ENCODE measurements around the gene CNIH1. TPM values are rescaled to one million over a fixed set of nuclear protein-coding genes. Genes with fewer than 3 reads are reported as not detected.

Gene CNIH1
- total RNA-seq, 1 experiment from 2014 or later, result 149 TPM

DNA sequence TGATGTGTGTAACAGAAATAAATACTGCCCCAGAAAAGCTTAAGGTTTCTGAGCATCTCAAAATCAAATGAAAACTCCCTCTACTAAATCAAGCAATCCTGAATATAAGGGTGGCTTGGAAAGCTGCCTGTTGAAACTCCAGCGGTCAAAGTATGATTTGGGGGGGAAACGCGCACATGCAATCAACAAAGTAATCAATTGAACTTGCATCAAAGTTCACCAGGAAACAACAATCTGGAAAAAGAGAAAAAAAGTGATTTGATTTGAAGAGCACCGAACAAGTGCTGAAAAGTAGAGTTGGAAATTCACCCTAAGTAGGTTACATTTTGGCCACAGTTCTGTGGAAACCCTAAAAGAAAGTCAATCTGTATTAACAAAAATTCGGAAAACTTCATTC lies 700 bp downstream of the CNIH1 start:
- TF ChIP-seq SRF (IDR thresholded peaks at IDR 0.05; ENCODE audit: low read depth) (no peak), CEBPB (IDR thresholded peaks at IDR 0.05; ENCODE audit: low read depth) (no peak), FOSL1 (IDR thresholded peaks at IDR 0.05; ENCODE audit: low read depth) (no peak), RAD21 (IDR thresholded peaks at IDR 0.05; ENCODE audit: low read depth) (no peak), POLR2AphosphoS5 (IDR thresholded peaks at IDR 0.05; ENCODE audit: low read depth, low read length) (no peak), EGR1 (IDR thresholded peaks at IDR 0.05; ENCODE audit: low read depth) (no peak), ELF1 (IDR thresholded peaks at IDR 0.05; ENCODE audit: borderline replicate concordance, low read depth) (no peak)
- TF ChIP-seq, protein P1, sequence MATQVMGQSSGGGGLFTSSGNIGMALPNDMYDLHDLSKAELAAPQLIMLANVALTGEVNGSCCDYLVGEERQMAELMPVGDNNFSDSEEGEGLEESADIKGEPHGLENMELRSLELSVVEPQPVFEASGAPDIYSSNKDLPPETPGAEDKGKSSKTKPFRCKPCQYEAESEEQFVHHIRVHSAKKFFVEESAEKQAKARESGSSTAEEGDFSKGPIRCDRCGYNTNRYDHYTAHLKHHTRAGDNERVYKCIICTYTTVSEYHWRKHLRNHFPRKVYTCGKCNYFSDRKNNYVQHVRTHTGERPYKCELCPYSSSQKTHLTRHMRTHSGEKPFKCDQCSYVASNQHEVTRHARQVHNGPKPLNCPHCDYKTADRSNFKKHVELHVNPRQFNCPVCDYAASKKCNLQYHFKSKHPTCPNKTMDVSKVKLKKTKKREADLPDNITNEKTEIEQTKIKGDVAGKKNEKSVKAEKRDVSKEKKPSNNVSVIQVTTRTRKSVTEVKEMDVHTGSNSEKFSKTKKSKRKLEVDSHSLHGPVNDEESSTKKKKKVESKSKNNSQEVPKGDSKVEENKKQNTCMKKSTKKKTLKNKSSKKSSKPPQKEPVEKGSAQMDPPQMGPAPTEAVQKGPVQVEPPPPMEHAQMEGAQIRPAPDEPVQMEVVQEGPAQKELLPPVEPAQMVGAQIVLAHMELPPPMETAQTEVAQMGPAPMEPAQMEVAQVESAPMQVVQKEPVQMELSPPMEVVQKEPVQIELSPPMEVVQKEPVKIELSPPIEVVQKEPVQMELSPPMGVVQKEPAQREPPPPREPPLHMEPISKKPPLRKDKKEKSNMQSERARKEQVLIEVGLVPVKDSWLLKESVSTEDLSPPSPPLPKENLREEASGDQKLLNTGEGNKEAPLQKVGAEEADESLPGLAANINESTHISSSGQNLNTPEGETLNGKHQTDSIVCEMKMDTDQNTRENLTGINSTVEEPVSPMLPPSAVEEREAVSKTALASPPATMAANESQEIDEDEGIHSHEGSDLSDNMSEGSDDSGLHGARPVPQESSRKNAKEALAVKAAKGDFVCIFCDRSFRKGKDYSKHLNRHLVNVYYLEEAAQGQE (IDR thresholded peaks at IDR 0.05; ENCODE audit: low read depth), result no peak
- TF ChIP-seq, protein P2, sequence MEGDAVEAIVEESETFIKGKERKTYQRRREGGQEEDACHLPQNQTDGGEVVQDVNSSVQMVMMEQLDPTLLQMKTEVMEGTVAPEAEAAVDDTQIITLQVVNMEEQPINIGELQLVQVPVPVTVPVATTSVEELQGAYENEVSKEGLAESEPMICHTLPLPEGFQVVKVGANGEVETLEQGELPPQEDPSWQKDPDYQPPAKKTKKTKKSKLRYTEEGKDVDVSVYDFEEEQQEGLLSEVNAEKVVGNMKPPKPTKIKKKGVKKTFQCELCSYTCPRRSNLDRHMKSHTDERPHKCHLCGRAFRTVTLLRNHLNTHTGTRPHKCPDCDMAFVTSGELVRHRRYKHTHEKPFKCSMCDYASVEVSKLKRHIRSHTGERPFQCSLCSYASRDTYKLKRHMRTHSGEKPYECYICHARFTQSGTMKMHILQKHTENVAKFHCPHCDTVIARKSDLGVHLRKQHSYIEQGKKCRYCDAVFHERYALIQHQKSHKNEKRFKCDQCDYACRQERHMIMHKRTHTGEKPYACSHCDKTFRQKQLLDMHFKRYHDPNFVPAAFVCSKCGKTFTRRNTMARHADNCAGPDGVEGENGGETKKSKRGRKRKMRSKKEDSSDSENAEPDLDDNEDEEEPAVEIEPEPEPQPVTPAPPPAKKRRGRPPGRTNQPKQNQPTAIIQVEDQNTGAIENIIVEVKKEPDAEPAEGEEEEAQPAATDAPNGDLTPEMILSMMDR (IDR thresholded peaks at IDR 0.05 in 2 of 3, conservative IDR thresholded peaks at IDR 0.05 in 1 of 3; ENCODE audit: borderline replicate concordance in 1 of 3, insufficient read depth in 1 of 3, low read depth in 2 of 3, low read length in 2 of 3), result no peak
- peak overlapping the region; percentile 97 for H3K27ac ChIP-seq (ENCODE audit: low read depth, low read length)
- RAD21 ChIA-PET (ENCODE audit: low non-redundant PET in 1 of 2, low total read pairs in 2 of 2, uncharacterized antibody in 2 of 2, unreplicated experiment in 2 of 2), result no interaction called here
- CTCF ChIA-PET, result no interaction called here
- no peak overlapping the region for H2AFZ ChIP-seq (ENCODE audit: low read depth, low read length, poor library complexity, severe bottlenecking)
- H3K79me2 ChIP-seq (ENCODE audit: insufficient read depth, low read length), result peaks cover 54% of the 10 kb centered on the region
- peak overlapping the region; percentile 91 for H3K9ac ChIP-seq (ENCODE audit: low read length)
- POLR2A ChIA-PET, result no interaction called here
- no peaks in the 10 kb centered on the region for H3K9me2 ChIP-seq (ENCODE audit: insufficient read depth)
- H4K20me1 ChIP-seq (ENCODE audit: insufficient read depth), result peaks cover 9% of the 10 kb centered on the region; the same call in 1 of the 2 replicates
- BruUV-seq (replicated peaks), result no TSS peak
- H3K4me1 ChIP-seq (ENCODE audit: control insufficient read depth in 1 of 2, insufficient read depth in 2 of 2, low read length in 2 of 2), result peaks cover 10 to 31% of the 10 kb centered on the region in 2 experiments; a peak in 3 of 4 replicates
- H3K4me3 ChIP-seq (replicated peaks in 1 of 2; ENCODE audit: low read depth in 1 of 2, low read length in 2 of 2), result peak overlapping the region; percentile 71 to 72
- intact Hi-C loops (cut with micrococcal nuclease), result loop anchor here (2.0 kb wide), 1 partner anchor 74 kb away; no protein-coding TSS in a partner anchor
- no peak for DNase-seq (ENCODE audit: low read depth, low spot score)
- H3K27me3 ChIP-seq (ENCODE audit: insufficient read depth, low read length), result no peaks in the 10 kb centered on the region
- H3K36me3 ChIP-seq (ENCODE audit: control insufficient read depth in 1 of 2, insufficient read depth in 2 of 2, low read length in 2 of 2), result no peaks in the 10 kb centered on the region
- no peaks in the 10 kb centered on the region for H3K9me3 ChIP-seq (ENCODE audit: control insufficient read depth in 1 of 2, insufficient read depth in 1 of 2, low read depth in 1 of 2, low read length in 2 of 2)
- ATAC-seq, result no peak
- peak overlapping the region; percentile 81 for H3K4me2 ChIP-seq (ENCODE audit: low read length)
